Measurements from ENCODE around the gene CRHR1.

The CRHR1 gene

GRCh38 chr17:45870342-45870974, 86.3 kb downstream of the CRHR1 start:
- no peak for DNase-seq

GRCh38 chr17:45871718-45872117, 87.6 kb downstream of the CRHR1 start:
- no peak for DNase-seq

- DNase-seq, result no peak
These were observed 89.6 kb downstream of the CRHR1 start for GRCh38 chr17:45873728-45874127.

- DNase-seq, result no peak
These were observed 90.0 kb downstream of the CRHR1 start for GRCh38 chr17:45874151-45874550.

GRCh38 chr17:45876539-45876938, 92.4 kb downstream of the CRHR1 start:
- no peak for DNase-seq

- DNase-seq, result no peak
These were observed 93.3 kb downstream of the CRHR1 start for GRCh38 chr17:45877467-45877866.

GRCh38 chr17:45883063-45883462, 98.9 kb downstream of the CRHR1 start:
- no peak for DNase-seq
